Brain pericyte (primary cell): ENCODE measurements around the gene FXYD7.
"Not testable (repeated sequence)": the region's sequence is repeated elsewhere in the genome, so short reads cannot be mapped to it uniquely, and the experiment has no call there.

Source experiments
- DNase-seq: peaks from one replicate; pipeline ENCODE4 v3.0.0-alpha.2; 2012; ENCODE audit warnings: low read depth, low spot score

The FXYD7 gene

GRCh38 chr19:35144600-35145436, 1.8 kb downstream of the FXYD7 start:
- no peak for DNase-seq

GRCh38 chr19:35146746-35147459, 3.8 kb downstream of the FXYD7 start:
- DNase-seq: no peak

- no peak for DNase-seq
Observed at GRCh38 chr19:35149463-35149862, 6.4 kb downstream of the FXYD7 start.

- DNase-seq: no peak
Observed at GRCh38 chr19:35150445-35150844, 7.4 kb downstream of the FXYD7 start.

- DNase-seq: no peak
Observed at GRCh38 chr19:35151273-35152065, 8.4 kb downstream of the FXYD7 start.

- not testable (repeated sequence) for DNase-seq
Observed at GRCh38 chr19:35153129-35153522, 10.1 kb downstream of the FXYD7 start.

GRCh38 chr19:35153701-35154524, 10.9 kb downstream of the FXYD7 start:
- DNase-seq: no peak

GRCh38 chr19:35154525-35155406, 11.7 kb downstream of the FXYD7 start, which contains the start of gene FXYD5:
FXYD5 (plus strand) TSS chr19:35154735; CDS start chr19:35155551, 816 bp downstream.
- no peak for DNase-seq

- DNase-seq: no peak
Observed at GRCh38 chr19:35155441-35155840, 12.4 kb downstream of the FXYD7 start.

GRCh38 chr19:35155981-35156672, 13.1 kb downstream of the FXYD7 start:
- no peak for DNase-seq

- DNase-seq: no peak
Observed at GRCh38 chr19:35156673-35157014, 13.6 kb downstream of the FXYD7 start.

- DNase-seq: no peak
Observed at GRCh38 chr19:35157431-35157830, 14.4 kb downstream of the FXYD7 start.

- DNase-seq: no peak
Observed at GRCh38 chr19:35159606-35160005, 16.6 kb downstream of the FXYD7 start.

GRCh38 chr19:35160629-35161433, 17.8 kb downstream of the FXYD7 start:
- DNase-seq: no peak

GRCh38 chr19:35161434-35161743, 18.3 kb downstream of the FXYD7 start:
- DNase-seq: no peak

- DNase-seq: no peak
Observed at GRCh38 chr19:35162471-35163326, 19.6 kb downstream of the FXYD7 start.

- DNase-seq: no peak
Observed at GRCh38 chr19:35164418-35164817, 21.4 kb downstream of the FXYD7 start.
